NB4 (cell line): Measurements from ENCODE around the gene OPN1MW3.

Source experiments
- CTCF ChIP-seq: IDR thresholded peaks from one replicate; pipeline ENCODE4 v1.5.1; 2012; ENCODE audit warnings: low read depth, low read length
- POLR2A ChIP-seq: IDR thresholded peaks from 2 replicates; pipeline ENCODE4 v1.6.1; 2011; ENCODE audit warnings: mild to moderate bottlenecking; ENCODE audit not compliant: insufficient read length; ENCODE audit errors: extremely low read depth

GRCh38 chrX:154310616-154311536, 53.5 kb downstream of the OPN1MW3 start:
- TF ChIP-seq CTCF (no peak), POLR2A (no peak)
